Measurements from ENCODE around the gene MMP17. TPM values are rescaled to one million over a fixed set of nuclear protein-coding genes. Genes with fewer than 3 reads are reported as not detected.

MMP17 gene
- total and polyA plus RNA-seq, 9 donors, result 0.78 to 15.6 (median 13.3) TPM

- WGBS, 3 donors, result 89 to 91% (median 90%) methylated on average over 46 of the region's 46 CpGs
- TF ChIP-seq POLR2A (IDR thresholded peaks at IDR 0.05) (no peak), CTCF (IDR thresholded peaks at IDR 0.05) (no peak)
- intact Hi-C loops (cut with DNase I), result loop anchor here in 1 of 4 donors (5.0 kb wide), 1 partner anchor 981 kb away; no protein-coding TSS in a partner anchor
Measured at GRCh38 chr12:131840643-131841416, 12.6 kb downstream of the MMP17 start.

GRCh38 chr12:131841547-131841946 lies 13.4 kb downstream of the MMP17 start:
- Histone ChIP-seq H3K9me3 (no peaks in the 10 kb centered on the region), H3K27ac (no peak overlapping the region), H3K36me3 (no peaks in the 10 kb centered on the region), H3K4me3 (no peak overlapping the region), H3K27me3 (no peaks in the 10 kb centered on the region), H3K4me1 (ENCODE audit: insufficient read depth) (no peaks in the 10 kb centered on the region)
- no peak for DNase-seq
- TF ChIP-seq POLR2A (IDR thresholded peaks at IDR 0.05) (no peak), CTCF (IDR thresholded peaks at IDR 0.05) (no peak), EP300 (IDR thresholded peaks at IDR 0.05) (no peak)
- intact Hi-C loops (cut with DNase I), result loop anchor here in 1 of 4 donors (5.0 kb wide), 1 partner anchor 981 kb away; no protein-coding TSS in a partner anchor
- WGBS, 3 donors, result 91 to 98% (median 95%) methylated on average over 22 of the region's 22 CpGs

More at GRCh38 chr12:131840643-131841416, 12.6 kb downstream of the MMP17 start:
- no peaks in the 10 kb centered on the region for H3K27me3 ChIP-seq
- H3K4me1 ChIP-seq (ENCODE audit: insufficient read depth), result no peaks in the 10 kb centered on the region
- H3K9me3 ChIP-seq, result no peaks in the 10 kb centered on the region
- no peaks in the 10 kb centered on the region for H3K36me3 ChIP-seq
- no peak for DNase-seq
- no peak overlapping the region for H3K27ac ChIP-seq
- no peak overlapping the region for H3K4me3 ChIP-seq

DNA sequence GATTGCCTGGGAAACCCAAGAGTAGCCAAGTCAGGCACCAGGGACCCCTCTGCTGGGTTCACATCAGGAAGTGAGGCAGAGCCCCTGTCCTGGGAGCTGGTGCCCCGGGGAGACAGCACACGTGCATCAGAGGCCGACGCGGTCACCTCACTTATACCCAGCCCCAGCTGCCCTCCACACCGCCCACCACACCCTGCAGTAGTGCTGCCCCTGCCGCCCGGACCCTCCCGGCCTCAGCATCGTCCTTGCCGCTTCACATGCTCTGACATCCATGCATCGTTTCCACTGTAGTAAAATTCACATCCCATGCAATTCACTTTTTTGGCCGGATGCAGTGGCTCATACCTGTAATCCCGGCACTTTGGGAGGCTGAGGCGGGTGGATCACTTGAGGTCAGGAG lies 14.0 kb downstream of the MMP17 start:
- no peak for DNase-seq
- TF ChIP-seq POLR2A (IDR thresholded peaks at IDR 0.05) (no peak), CTCF (IDR thresholded peaks at IDR 0.05) (no peak), EP300 (IDR thresholded peaks at IDR 0.05) (no peak)
- Histone ChIP-seq H3K9me3 (no peaks in the 10 kb centered on the region), H3K27ac (no peak overlapping the region), H3K4me3 (no peak overlapping the region), H3K27me3 (no peaks in the 10 kb centered on the region), H3K36me3 (no peaks in the 10 kb centered on the region), H3K4me1 (ENCODE audit: insufficient read depth) (no peaks in the 10 kb centered on the region)
- 86 to 88% (median 87%) methylated on average over 15 of the region's 15 CpGs for WGBS, 3 donors
- intact Hi-C loops (cut with DNase I), result loop anchor here in 1 of 4 donors (5.0 kb wide), 1 partner anchor 980 kb away; no protein-coding TSS in a partner anchor

- intact Hi-C loops (cut with DNase I), result loop anchor here in 1 of 4 donors (5.0 kb wide), 1 partner anchor 979 kb away; no protein-coding TSS in a partner anchor
- Histone ChIP-seq H3K36me3 (no peaks in the 10 kb centered on the region), H3K9me3 (no peaks in the 10 kb centered on the region), H3K4me3 (no peak overlapping the region), H3K4me1 (ENCODE audit: insufficient read depth) (no peaks in the 10 kb centered on the region), H3K27me3 (no peaks in the 10 kb centered on the region), H3K27ac (no peak overlapping the region)
- no peak for DNase-seq
- WGBS, 3 donors, result 82 to 84% (median 83%) methylated on average over 16 of the region's 16 CpGs
- TF ChIP-seq POLR2A (IDR thresholded peaks at IDR 0.05) (no peak), CTCF (IDR thresholded peaks at IDR 0.05) (no peak), EP300 (IDR thresholded peaks at IDR 0.05) (no peak)
Measured at GRCh38 chr12:131843527-131843926, 15.3 kb downstream of the MMP17 start.

All from ovary (tissue), 9 donors.